GM12878 (cell line): ENCODE measurements around the gene RAP1GAP2. TPM values are rescaled to one million over a fixed set of nuclear protein-coding genes. Genes with fewer than 3 reads are reported as not detected.

Experiments
- ATAC-seq: fragments of 200-7000 bp; cut with Tn5 transposase; 3 replicates; pipeline ENCODE4 v1.9.1; 2020; ENCODE audit warnings: mild to moderate bottlenecking, moderate library complexity
- BruUV-seq: library from RNA; stranded (reverse); fragments of 400-500 nt; replicated peaks from 2 replicates; lab custom pipeline; 2021; lab: Mats Ljungman, UMichigan
- CTCF ChIA-PET: fragments of 300-600 bp; sonication (Branson Sonifier 250); formaldehyde crosslinking; extraction: SDS; loops from one replicate; lab custom pipeline; 2021; ENCODE audit warnings: inconsistent platforms; lab: Yijun Ruan, JAX
- POLR2A ChIA-PET: fragments of 350-600 bp; formaldehyde crosslinking; extraction: SDS; loops from one replicate; lab custom pipeline; 2021; ENCODE audit warnings: inconsistent platforms; lab: Charles Lee
- RAD21 ChIA-PET: fragments of 300-600 bp; sonication (Branson Sonifier 250); formaldehyde crosslinking; loops from one replicate; lab custom pipeline; 2023; ENCODE audit warnings: antibody characterized with exemption; ENCODE audit not compliant: unreplicated experiment; lab: Charles Lee
- SMC1A ChIA-PET: fragments of 300-600 bp; sonication (Branson Sonifier 250); formaldehyde crosslinking; loops from one replicate; lab custom pipeline; 2023; ENCODE audit not compliant: unreplicated experiment, uncharacterized antibody; lab: Charles Lee
- DNase-seq: peaks from one replicate; pipeline ENCODE4 v3.0.0-alpha.2; 2011; ENCODE audit warnings: low read depth, low spot score
- FAIRE-seq: peaks from 3 replicates; lab custom pipeline; 2011; peaks lifted over from hg19 to GRCh38; lab: Jason Lieb, UNC
- H2AFZ ChIP-seq: 2 replicates; pipeline ENCODE4 v1.6.0; 2011; ENCODE audit warnings: low read depth, low read length, control low read depth; ENCODE audit not compliant: control insufficient read depth
- H3K27ac ChIP-seq: 2 replicates; pipeline ENCODE4 v1.5.1; 2011; ENCODE audit warnings: control low read depth; ENCODE audit not compliant: control insufficient read depth, insufficient read depth
- H3K27me3 ChIP-seq, 2 experiments: replicated peaks in 1 of 2; 2 replicates each; pipeline versions ENCODE4 v1.6.0 to v1.6.1; 2011; ENCODE audit warnings: low read length in 1 of 2; ENCODE audit not compliant: control insufficient read depth in 2 of 2, insufficient read depth in 2 of 2
- H3K36me3 ChIP-seq, 2 experiments: 2 replicates each; pipeline ENCODE4 v1.5.1; 2011; ENCODE audit warnings: low read length in 1 of 2; ENCODE audit not compliant: control insufficient read depth in 2 of 2, insufficient read depth in 2 of 2
- H3K4me1 ChIP-seq: 2 replicates; pipeline ENCODE4 v1.6.1; 2011; ENCODE audit warnings: mild to moderate bottlenecking, low read length, moderate library complexity, mixed read lengths; ENCODE audit not compliant: control insufficient read depth, insufficient read depth
- H3K4me2 ChIP-seq: 2 replicates; pipeline ENCODE4 v1.6.0; 2011; ENCODE audit warnings: control low read depth; ENCODE audit not compliant: control insufficient read depth, insufficient read depth
- H3K4me3 ChIP-seq: fragments of 200-600 bp; sonication (generic); 2 replicates; pipeline ENCODE4 v1.5.1; 2016
- H3K79me2 ChIP-seq: 2 replicates; pipeline ENCODE4 v1.6.0; 2011; ENCODE audit warnings: low read length; ENCODE audit not compliant: control insufficient read depth, insufficient read depth
- H3K9ac ChIP-seq: 2 replicates; pipeline ENCODE4 v1.8.0; 2011; ENCODE audit warnings: low read length, control low read depth, mixed read lengths; ENCODE audit not compliant: control insufficient read depth, insufficient read depth
- H3K9me3 ChIP-seq: replicated peaks from 3 replicates; pipeline ENCODE4 v1.5.1; 2011; ENCODE audit warnings: mild to moderate bottlenecking, low read length; ENCODE audit not compliant: control insufficient read depth, insufficient read depth
- H4K20me1 ChIP-seq: 2 replicates; pipeline ENCODE4 v1.6.0; 2011; ENCODE audit not compliant: control insufficient read depth, insufficient read depth
- CHD4 ChIP-seq: fragments of 200-600 bp; sonication (generic); IDR thresholded peaks from 2 replicates; pipeline ENCODE4 v1.6.1; 2016; ENCODE audit warnings: mild to moderate bottlenecking
- CREM ChIP-seq: IDR thresholded peaks from 2 replicates; pipeline ENCODE4 v1.6.1; 2014; ENCODE audit warnings: antibody characterized with exemption, low read depth
- MEF2A ChIP-seq: IDR thresholded peaks from 2 replicates; pipeline ENCODE4 v1.6.1; 2011; ENCODE audit warnings: low read depth, mild to moderate bottlenecking, low read length, moderate library complexity; ENCODE audit not compliant: insufficient read depth
- MTA3 ChIP-seq: IDR thresholded peaks from 2 replicates; pipeline ENCODE4 v1.6.1; 2012; ENCODE audit warnings: low read length, inconsistent platforms, borderline replicate concordance
- NR2F1 ChIP-seq: fragments of 450-650 bp; conservative IDR thresholded peaks from 2 replicates; pipeline ENCODE4 v1.6.1; 2017; ENCODE audit warnings: mild to moderate bottlenecking
- RUNX3 ChIP-seq: IDR thresholded peaks from 2 replicates; pipeline ENCODE4 v1.6.1; 2012; ENCODE audit warnings: low read length, inconsistent platforms
- SMC3 ChIP-seq: IDR thresholded peaks from 2 replicates; pipeline ENCODE4 v1.6.1; 2011; ENCODE audit warnings: low read length, improper control_type of control experiment, borderline replicate concordance
- SPI1 ChIP-seq: IDR thresholded peaks from 2 replicates; pipeline ENCODE4 v1.6.1; 2011; ENCODE audit warnings: low read depth, mild to moderate bottlenecking, low read length, moderate library complexity, borderline replicate concordance; ENCODE audit not compliant: insufficient read depth
- SREBF1 ChIP-seq: IDR thresholded peaks from 2 replicates; pipeline ENCODE4 v1.6.1; 2012; ENCODE audit warnings: mild to moderate bottlenecking, low read length
- SREBF2 ChIP-seq: IDR thresholded peaks from 2 replicates; pipeline ENCODE4 v1.6.1; 2012; ENCODE audit warnings: mild to moderate bottlenecking, low read length
- TCF12 ChIP-seq: IDR thresholded peaks from 2 replicates; pipeline ENCODE4 v1.6.1; 2011; ENCODE audit warnings: low read depth, mild to moderate bottlenecking, low read length
- ZBTB40 ChIP-seq: fragments of 450-650 bp; IDR thresholded peaks from 2 replicates; pipeline ENCODE4 v1.6.1; 2016; ENCODE audit warnings: mild to moderate bottlenecking, moderate library complexity, borderline replicate concordance
- WGBS: methylation state at CpG from one replicate; pipeline ENCODE4 v1.1.6; 2016; ENCODE audit warnings: low lambda C conversion rate; ENCODE audit not compliant: insufficient replicate concordance, insufficient coverage; ENCODE audit errors: missing lambda C conversion rate; 5-methylcytosine and 5-hydroxymethylcytosine counted together
- in situ Hi-C: fragments of 300-500 bp; cut with MboI; formaldehyde crosslinking; loops from 9 replicates; pipeline ENCODE4 v1.14.3; 2018; ENCODE audit warnings: mixed read lengths
- intact Hi-C: fragments of 100-400 bp; cut with micrococcal nuclease; formaldehyde crosslinking; loops from one replicate; pipeline ENCODE4 v1.14.2; 2022; ENCODE audit not compliant: unreplicated experiment
- polyA plus RNA-seq, 11 experiments: library from polyadenylated mRNA; depleted of rRNA in 4 of 11; unstranded in 6 of 11; stranded (reverse) in 5 of 11; fragments of >200 nt; fragmentation: Nextera tagmentation in 4 of 11; fragmentation: Illumina TruSeq in 1 of 11; extraction: Ambion mirVana in 4 of 11; extraction: Trizol in 1 of 11; gene quantifications; 1 replicate in 1 of 11; 2 replicates in 10 of 11; pipeline versions ENCODE4 v1.2.1 to v1.2.3, GENCODE V29; 2011 to 2016; ENCODE audit warnings: inconsistent platforms in 2 of 11, missing spikeins in 2 of 11, low read depth in 1 of 11
- total RNA-seq, 4 experiments: library from RNA; depleted of rRNA in 3 of 4; stranded (reverse); fragments of >200 nt in 3 of 4; fragmentation: Illumina TruSeq in 1 of 4; extraction: Trizol in 1 of 4; gene quantifications; 2 replicates each; pipeline versions ENCODE4 v1.2.1 to v1.2.3, GENCODE V29; 2013 to 2021

The RAP1GAP2 gene
- total and polyA plus RNA-seq, 10 of the 15 experiments (the other 5 are each of a cell fraction or from before 2014, with no cell fraction given), result 0.03 to 0.95 (median 0.49) TPM; not detected in 2

- ChIA-PET POLR2A (no interaction called here), RAD21 (no interaction called here), SMC1A (no interaction called here), CTCF (interaction anchor here (1.6 kb wide), 1 partner anchor 10 kb away, joined by 5 read pairs; no protein-coding TSS in a partner anchor)
- WGBS, result 40% methylated on average over 5 of the region's 5 CpGs
- Histone ChIP-seq H3K27ac (no peak overlapping the region), H4K20me1 (peaks cover 2% of the 10 kb centered on the region), H3K4me3 (no peak overlapping the region), H3K4me2 (no peak overlapping the region), H3K9me3 (no peaks in the 10 kb centered on the region), H3K9ac (no peak overlapping the region), H3K79me2 (no peaks in the 10 kb centered on the region), H3K36me3 (no peaks in the 10 kb centered on the region), H3K4me1 (no peaks in the 10 kb centered on the region), H2AFZ (no peak overlapping the region), H3K27me3 (peaks cover 15 to 16% of the 10 kb centered on the region in 2 experiments)
- no peak for TF ChIP-seq SREBF2
- no peak for TF ChIP-seq TCF12
- TF ChIP-seq NR2F1, result no peak
- TF ChIP-seq MEF2A, result no peak
- no peak for ATAC-seq
- in situ Hi-C loops (no loop called here), intact Hi-C loops (no loop called here)
- FAIRE-seq, result no peak
- no peak for DNase-seq
- BruUV-seq, result no TSS peak
Measured at GRCh38 chr17:2856727-2857126, 60.5 kb downstream of the RAP1GAP2 start.

- ChIA-PET SMC1A (no interaction called here), CTCF (no interaction called here), RAD21 (no interaction called here), POLR2A (no interaction called here)
- DNase-seq (no peak), FAIRE-seq (no peak), ATAC-seq (no peak)
- Histone ChIP-seq H4K20me1 (no peaks in the 10 kb centered on the region; the same call in 1 of the 2 replicates), H3K27ac (no peak overlapping the region), H3K9ac (no peak overlapping the region), H3K4me2 (no peak overlapping the region), H3K4me3 (no peak overlapping the region), H3K4me1 (no peaks in the 10 kb centered on the region), H2AFZ (no peak overlapping the region), H3K27me3 (peaks cover 1 to 2% of the 10 kb centered on the region in 2 experiments), H3K36me3 (no peaks in the 10 kb centered on the region), H3K9me3 (no peaks in the 10 kb centered on the region), H3K79me2 (no peaks in the 10 kb centered on the region)
- BruUV-seq, result no TSS peak
- in situ Hi-C loops (no loop called here), intact Hi-C loops (no loop called here)
- WGBS, result 18% methylated on average over 4 of the region's 4 CpGs
- TF ChIP-seq CHD4 (no peak), ZBTB40 (no peak), CREM (no peak), SREBF1 (no peak), RUNX3 (no peak), SPI1 (no peak), MTA3 (no peak), TCF12 (no peak), SMC3 (no peak)
Measured at GRCh38 chr17:2860045-2860444, 63.8 kb downstream of the RAP1GAP2 start.
